Vagina (tissue), 2 donors: Measurements from ENCODE around the gene ACSS1.

Source experiments
- CTCF ChIP-seq, 3 experiments: fragments of 450-650 bp in 2 of 3; fragments of 200-600 bp in 1 of 3; sonication (generic) in 1 of 3; IDR thresholded peaks; one replicate each; pipeline ENCODE4 v1.5.1; 2017 to 2019; ENCODE audit warnings: antibody characterized with exemption in 3 of 3, mild to moderate bottlenecking in 2 of 3, moderate library complexity in 2 of 3
- POLR2AphosphoS5 ChIP-seq, 2 donors: sonication (generic); formaldehyde crosslinking; IDR thresholded peaks; one replicate each; pipeline ENCODE4 v1.9.0; 2017; ENCODE audit warnings: antibody characterized with exemption in 2 of 2, mild to moderate bottlenecking in 2 of 2, low read depth in 1 of 2; ENCODE audit not compliant: insufficient read depth in 1 of 2

- no peak for TF ChIP-seq CTCF (IDR thresholded peaks at IDR 0.05)
- no peak for TF ChIP-seq POLR2AphosphoS5 (IDR thresholded peaks at IDR 0.05; ENCODE audit: insufficient read depth in 1 of 2, low read depth in 1 of 2)
Measured at GRCh38 chr20:25018841-25019240, 39.1 kb downstream of the ACSS1 start.
